ENCODE data around the gene PIGX. TPM values are rescaled to one million over a fixed set of nuclear protein-coding genes. Genes with fewer than 3 reads are reported as not detected.
A peak's percentile ranks its signal among the peaks of the same experiment; 100 is the strongest.

The PIGX gene
- total RNA-seq, 1 experiment from 2014 or later = 24.6 TPM

GRCh38 chr3:196684548-196685407 lies 27.4 kb upstream of the PIGX start:
- no peaks in the 10 kb centered on the region for H3K27me3 Mint-ChIP-seq (ENCODE audit: insufficient read depth, unreplicated experiment)
- no peak overlapping the region for H3K4me3 Mint-ChIP-seq (ENCODE audit: unreplicated experiment)
- ChIA-PET CTCF (interaction anchor here (2.9 kb wide), 1 partner anchor 75 kb away, joined by 18 read pairs; no protein-coding TSS in a partner anchor), POLR2A (no interaction called here)
- no TSS peak for BruUV-seq (replicated peaks)
- H3K27ac Mint-ChIP-seq (ENCODE audit: unreplicated experiment) = no peak overlapping the region
- DNase-seq = peak in 1 of 2 experiments; percentile 70
- intact Hi-C loops (cut with micrococcal nuclease; ENCODE audit: unreplicated experiment) = loop anchor here (1.0 to 2.0 kb wide), 2 partner anchors 52 to 75 kb away; no protein-coding TSS in a partner anchor
- Histone ChIP-seq H3K4me1 (no peaks in the 10 kb centered on the region), H3K27me3 (replicated peaks; ENCODE audit: control insufficient read depth, insufficient read depth, low read length) (no peaks in the 10 kb centered on the region), H3K36me3 (ENCODE audit: control insufficient read depth, insufficient read depth, low read length) (no peaks in the 10 kb centered on the region), H3K4me3 (ENCODE audit: low read depth, low read length) (no peak overlapping the region), H3K9me3 (no peaks in the 10 kb centered on the region)
- no peaks in the 10 kb centered on the region for H3K4me1 Mint-ChIP-seq (ENCODE audit: low read depth, unreplicated experiment)
- H3K36me3 Mint-ChIP-seq (ENCODE audit: insufficient read depth, unreplicated experiment) = no peaks in the 10 kb centered on the region
- peak; percentile 81 for TF ChIP-seq CTCF (IDR thresholded peaks at IDR 0.05; ENCODE audit: insufficient read depth in 1 of 2, low read depth in 1 of 2, low read length in 1 of 2, severe bottlenecking in 1 of 2, unreplicated experiment in 1 of 2)
- peaks cover 9% of the 10 kb centered on the region for H3K9me3 Mint-ChIP-seq (ENCODE audit: unreplicated experiment)

- H3K4me3 Mint-ChIP-seq (ENCODE audit: unreplicated experiment) = no peak overlapping the region
- H3K4me1 Mint-ChIP-seq (ENCODE audit: low read depth, unreplicated experiment) = no peaks in the 10 kb centered on the region
- Histone ChIP-seq H3K27me3 (replicated peaks; ENCODE audit: control insufficient read depth, insufficient read depth, low read length) (no peaks in the 10 kb centered on the region), H3K36me3 (ENCODE audit: control insufficient read depth, insufficient read depth, low read length) (no peaks in the 10 kb centered on the region), H3K4me1 (no peaks in the 10 kb centered on the region), H3K9me3 (no peaks in the 10 kb centered on the region), H3K4me3 (ENCODE audit: low read depth, low read length) (no peak overlapping the region)
- BruUV-seq (replicated peaks) = no TSS peak
- DNase-seq = no peak
- CTCF ChIA-PET = interaction anchor here (2.9 kb wide), 1 partner anchor 77 kb away, joined by 18 read pairs; no protein-coding TSS in a partner anchor
- no peak for TF ChIP-seq CTCF (IDR thresholded peaks at IDR 0.05; ENCODE audit: insufficient read depth in 1 of 2, low read depth in 1 of 2, low read length in 1 of 2, severe bottlenecking in 1 of 2, unreplicated experiment in 1 of 2)
- no peaks in the 10 kb centered on the region for H3K36me3 Mint-ChIP-seq (ENCODE audit: insufficient read depth, unreplicated experiment)
- POLR2A ChIA-PET = no interaction called here
- no peaks in the 10 kb centered on the region for H3K27me3 Mint-ChIP-seq (ENCODE audit: insufficient read depth, unreplicated experiment)
- intact Hi-C loops (cut with micrococcal nuclease; ENCODE audit: unreplicated experiment) = no loop called here
- no peak overlapping the region for H3K27ac Mint-ChIP-seq (ENCODE audit: unreplicated experiment)
- peaks cover 9% of the 10 kb centered on the region for H3K9me3 Mint-ChIP-seq (ENCODE audit: unreplicated experiment)
Measured at GRCh38 chr3:196686436-196686835, 25.7 kb upstream of the PIGX start.

- Histone ChIP-seq H3K9me3 (no peaks in the 10 kb centered on the region), H3K4me1 (no peaks in the 10 kb centered on the region), H3K36me3 (ENCODE audit: control insufficient read depth, insufficient read depth, low read length) (no peaks in the 10 kb centered on the region), H3K4me3 (ENCODE audit: low read depth, low read length) (no peak overlapping the region), H3K27me3 (replicated peaks; ENCODE audit: control insufficient read depth, insufficient read depth, low read length) (no peaks in the 10 kb centered on the region)
- DNase-seq = no peak
- H3K4me3 Mint-ChIP-seq (ENCODE audit: unreplicated experiment) = no peak overlapping the region
- CTCF ChIA-PET = no interaction called here
- POLR2A ChIA-PET = no interaction called here
- H3K4me1 Mint-ChIP-seq (ENCODE audit: low read depth, unreplicated experiment) = no peaks in the 10 kb centered on the region
- intact Hi-C loops (cut with micrococcal nuclease; ENCODE audit: unreplicated experiment) = no loop called here
- no peaks in the 10 kb centered on the region for H3K27me3 Mint-ChIP-seq (ENCODE audit: insufficient read depth, unreplicated experiment)
- H3K36me3 Mint-ChIP-seq (ENCODE audit: insufficient read depth, unreplicated experiment) = no peaks in the 10 kb centered on the region
- no peak overlapping the region for H3K27ac Mint-ChIP-seq (ENCODE audit: unreplicated experiment)
- H3K9me3 Mint-ChIP-seq (ENCODE audit: unreplicated experiment) = peaks cover 1% of the 10 kb centered on the region
- no peak for TF ChIP-seq CTCF (IDR thresholded peaks at IDR 0.05; ENCODE audit: insufficient read depth in 1 of 2, low read depth in 1 of 2, low read length in 1 of 2, severe bottlenecking in 1 of 2, unreplicated experiment in 1 of 2)
- BruUV-seq (replicated peaks) = no TSS peak
Measured at GRCh38 chr3:196688349-196688748, 23.8 kb upstream of the PIGX start.

Measured in Caco-2 (cell line).